H7 (cell line): ENCODE results near the gene UBFD1. TPM values are rescaled to one million over a fixed set of nuclear protein-coding genes. Genes with fewer than 3 reads are reported as not detected.
A peak's percentile ranks its signal among the peaks of the same experiment; 100 is the strongest.
"Not testable (repeated sequence)": the region's sequence is repeated elsewhere in the genome, so short reads cannot be mapped to it uniquely, and the experiment has no call there.

ENCODE experiments used
- DNase-seq: peaks from one replicate; pipeline ENCODE4 v3.0.0; 2012
- H3K27me3 ChIP-seq: 2 replicates; pipeline ENCODE4 v1.6.0; 2011; ENCODE audit warnings: mild to moderate bottlenecking, low read length; ENCODE audit not compliant: control insufficient read depth, insufficient read depth
- H3K36me3 ChIP-seq: replicated peaks from 2 replicates; pipeline ENCODE4 v1.5.1; 2011; ENCODE audit warnings: low read length; ENCODE audit not compliant: control insufficient read depth, insufficient read depth
- H3K4me3 ChIP-seq: 2 replicates; pipeline ENCODE4 v1.5.1; 2011; ENCODE audit warnings: low read depth, mild to moderate bottlenecking, control low read depth, low read length, moderate library complexity; ENCODE audit not compliant: insufficient read depth
- total RNA-seq: library from RNA; depleted of rRNA; stranded (reverse); fragments of >200 nt; shearing (Covaris generic); gene quantifications from 2 replicates; pipeline ENCODE4 v1.2.3, GENCODE V29; 2014; rRNA removed

UBFD1 gene
- 68.2 and 72.9 TPM in 2 replicates for total RNA-seq

- peak; percentile 98 for DNase-seq
- Histone ChIP-seq H3K4me3 (peak within 1 kb of the TSS; percentile 88), H3K36me3 (peaks cover 22% of the 10 kb centered on the region), H3K27me3 (no peaks in the 10 kb centered on the region)
These were observed at the start of gene UBFD1, which contains the start of gene EARS2 for GRCh38 chr16:23556881-23557778. UBFD1 (plus strand) TSS chr16:23557727; CDS start chr16:23557743, 16 bp downstream. EARS2 (minus strand) TSS chr16:23557350; CDS start chr16:23557343, 7 bp downstream.

GRCh38 chr16:23508589-23509440 lies 48.7 kb upstream of the UBFD1 start:
- peak overlapping the region; percentile 68 for H3K4me3 ChIP-seq

GRCh38 chr16:23509441-23509754 lies 48.1 kb upstream of the UBFD1 start:
- Histone ChIP-seq H3K36me3 (no peaks in the 10 kb centered on the region; the same call in 1 of the 2 replicates), H3K4me3 (peak overlapping the region; percentile 68), H3K27me3 (no peaks in the 10 kb centered on the region)
- DNase-seq: no peak

More at GRCh38 chr16:23508589-23509440, 48.7 kb upstream of the UBFD1 start:
- peak; percentile 47 for DNase-seq
- no peaks in the 10 kb centered on the region; the same call in 1 of the 2 replicates for H3K36me3 ChIP-seq
- no peaks in the 10 kb centered on the region for H3K27me3 ChIP-seq

GRCh38 chr16:23509782-23510163 lies 47.8 kb upstream of the UBFD1 start:
- Histone ChIP-seq H3K36me3 (no peaks in the 10 kb centered on the region; the same call in 1 of the 2 replicates), H3K27me3 (no peaks in the 10 kb centered on the region), H3K4me3 (peak overlapping the region; percentile 68)
- no peak for DNase-seq

- Histone ChIP-seq H3K36me3 (no peaks in the 10 kb centered on the region; the same call in 1 of the 2 replicates), H3K27me3 (no peaks in the 10 kb centered on the region), H3K4me3 (peak within 1 kb of the TSS; percentile 68)
- DNase-seq: peak; percentile 95
These were observed 47.2 kb upstream of the UBFD1 start, which contains the start of gene GGA2 for GRCh38 chr16:23510164-23510914. GGA2 (minus strand) TSS chr16:23510494; CDS start chr16:23510411, 83 bp downstream.

GRCh38 chr16:23510915-23511270 lies 46.6 kb upstream of the UBFD1 start:
- H3K4me3 ChIP-seq: peak overlapping the region; percentile 68
- not testable (repeated sequence) for DNase-seq, H3K36me3 ChIP-seq, H3K27me3 ChIP-seq

- DNase-seq: no peak
- Histone ChIP-seq H3K36me3 (no peaks in the 10 kb centered on the region; the same call in 1 of the 2 replicates), H3K4me3 (no peak overlapping the region), H3K27me3 (no peaks in the 10 kb centered on the region)
These were observed 45.8 kb upstream of the UBFD1 start for GRCh38 chr16:23511731-23512130.

GRCh38 chr16:23512168-23512695 lies 45.3 kb upstream of the UBFD1 start:
- DNase-seq: no peak
- H3K4me3 ChIP-seq: no peak overlapping the region
- H3K36me3 ChIP-seq: no peaks in the 10 kb centered on the region
- no peaks in the 10 kb centered on the region for H3K27me3 ChIP-seq

GRCh38 chr16:23514381-23515152 lies 43.0 kb upstream of the UBFD1 start:
- no peaks in the 10 kb centered on the region for H3K36me3 ChIP-seq

GRCh38 chr16:23515881-23516280 lies 41.6 kb upstream of the UBFD1 start:
- no peaks in the 10 kb centered on the region for H3K27me3 ChIP-seq
- no peak for DNase-seq
- H3K4me3 ChIP-seq: no peak overlapping the region
- H3K36me3 ChIP-seq: no peaks in the 10 kb centered on the region; the same call in 1 of the 2 replicates

More at GRCh38 chr16:23514381-23515152, 43.0 kb upstream of the UBFD1 start:
- H3K4me3 ChIP-seq: no peak overlapping the region
- no peak for DNase-seq
- H3K27me3 ChIP-seq: no peaks in the 10 kb centered on the region

- no peak overlapping the region for H3K4me3 ChIP-seq
- DNase-seq: no peak
- H3K36me3 ChIP-seq: peaks cover 2% of the 10 kb centered on the region; the same call in 1 of the 2 replicates
- H3K27me3 ChIP-seq: no peaks in the 10 kb centered on the region
These were observed 41.0 kb upstream of the UBFD1 start for GRCh38 chr16:23516366-23517137.

GRCh38 chr16:23518435-23518891 lies 39.1 kb upstream of the UBFD1 start:
- H3K4me3 ChIP-seq: no peak overlapping the region
- DNase-seq: no peak
- H3K36me3 ChIP-seq: peaks cover 15% of the 10 kb centered on the region
- H3K27me3 ChIP-seq: no peaks in the 10 kb centered on the region
